Measurements from ENCODE around the gene ANKRD40. TPM values are rescaled to one million over a fixed set of nuclear protein-coding genes. Genes with fewer than 3 reads are reported as not detected.

Gene ANKRD40
- total and polyA plus RNA-seq, 2 donors (not counting 3 experiments of a cell fraction or from before 2014, with no cell fraction given) = 24.5 to 56.0 TPM

GRCh38 chr17:50676065-50676975 is 31.4 kb downstream of the ANKRD40 start:
- no peak overlapping the region for H2AFZ ChIP-seq (ENCODE audit: low read depth, low read length)
- no peaks in the 10 kb centered on the region for H3K9me1 ChIP-seq (replicated peaks; ENCODE audit: control insufficient read depth, extremely low read depth, insufficient read depth, low read length)
- ChIA-PET CTCF (no interaction called here), POLR2A (no interaction called here)
- DNase-seq (ENCODE audit: low read depth, low spot score) = no peak
- TF ChIP-seq JUN (IDR thresholded peaks at IDR 0.05; ENCODE audit: borderline replicate concordance, insufficient read depth, insufficient read length, low read depth) (no peak), EZH2 (IDR thresholded peaks at IDR 0.05; ENCODE audit: borderline replicate concordance, low read depth, low read length, severe bottlenecking) (no peak)
- no peak overlapping the region for H3K27ac ChIP-seq (ENCODE audit: insufficient read depth, low read depth, low read length)
- no TSS peak for BruUV-seq (replicated peaks)
- H3K4me2 ChIP-seq (ENCODE audit: insufficient read depth, low read length) = no peak overlapping the region
- no peaks in the 10 kb centered on the region for H3K9me3 ChIP-seq (replicated peaks; ENCODE audit: control insufficient read depth, insufficient read depth, low read length)
- H3K27me3 ChIP-seq (ENCODE audit: control insufficient read depth in 2 of 2, insufficient read depth in 2 of 2, low read length in 2 of 2) = no peaks in the 10 kb centered on the region
- H3K36me3 ChIP-seq (ENCODE audit: control insufficient read depth in 2 of 2, extremely low read depth in 1 of 2, insufficient read depth in 2 of 2, low read length in 2 of 2) = no peaks in the 10 kb centered on the region
- no peak overlapping the region for H3K4me3 ChIP-seq (replicated peaks in 1 of 3; ENCODE audit: insufficient read depth in 1 of 3, low read depth in 1 of 3, low read length in 3 of 3)
- no peaks in the 10 kb centered on the region for H3K79me2 ChIP-seq (ENCODE audit: control insufficient read depth, insufficient read depth, low read length)
- dilution Hi-C loops (cut with MboI; ENCODE audit: extremely low pct_ligation_motif_present, low sequenced_read_pairs) = no loop called here
- FAIRE-seq = no peak
- peaks cover 3% of the 10 kb centered on the region for H3K4me1 ChIP-seq (ENCODE audit: control insufficient read depth, extremely low read depth, insufficient read depth, low read length)
- H4K20me1 ChIP-seq (replicated peaks; ENCODE audit: control insufficient read depth, extremely low read depth, insufficient read depth, low read length) = no peaks in the 10 kb centered on the region
- no peak overlapping the region for H3K9ac ChIP-seq (replicated peaks; ENCODE audit: extremely low read depth, insufficient read depth, low read length)
- intact Hi-C loops (cut with micrococcal nuclease) = no loop called here

- Histone ChIP-seq H3K9me3 (replicated peaks; ENCODE audit: control insufficient read depth, insufficient read depth, low read length) (no peaks in the 10 kb centered on the region), H3K9me1 (replicated peaks; ENCODE audit: control insufficient read depth, extremely low read depth, insufficient read depth, low read length) (no peaks in the 10 kb centered on the region), H3K79me2 (ENCODE audit: control insufficient read depth, insufficient read depth, low read length) (no peaks in the 10 kb centered on the region), H3K27me3 (ENCODE audit: control insufficient read depth in 2 of 2, insufficient read depth in 2 of 2, low read length in 2 of 2) (no peaks in the 10 kb centered on the region), H3K4me1 (ENCODE audit: control insufficient read depth, extremely low read depth, insufficient read depth, low read length) (no peaks in the 10 kb centered on the region), H3K4me2 (ENCODE audit: insufficient read depth, low read length) (no peak overlapping the region), H2AFZ (ENCODE audit: low read depth, low read length) (no peak overlapping the region), H3K4me3 (replicated peaks in 1 of 3; ENCODE audit: insufficient read depth in 1 of 3, low read depth in 1 of 3, low read length in 3 of 3) (no peak overlapping the region), H3K36me3 (ENCODE audit: control insufficient read depth in 2 of 2, extremely low read depth in 1 of 2, insufficient read depth in 2 of 2, low read length in 2 of 2) (no peaks in the 10 kb centered on the region), H3K27ac (ENCODE audit: insufficient read depth, low read depth, low read length) (no peak overlapping the region), H4K20me1 (replicated peaks; ENCODE audit: control insufficient read depth, extremely low read depth, insufficient read depth, low read length) (no peaks in the 10 kb centered on the region), H3K9ac (replicated peaks; ENCODE audit: extremely low read depth, insufficient read depth, low read length) (no peak overlapping the region)
- TF ChIP-seq POLR2A (IDR thresholded peaks at IDR 0.05; ENCODE audit: low read depth, low read length) (no peak), JUN (IDR thresholded peaks at IDR 0.05; ENCODE audit: borderline replicate concordance, insufficient read depth, insufficient read length, low read depth) (no peak), POLR2AphosphoS5 (IDR thresholded peaks at IDR 0.05; ENCODE audit: insufficient read depth, low read depth, low read length) (no peak), MYC (IDR thresholded peaks at IDR 0.05; ENCODE audit: low read depth, low read length) (no peak), CTCF (IDR thresholded peaks at IDR 0.05; ENCODE audit: extremely low read depth in 1 of 2, insufficient read depth in 1 of 2, low read depth in 1 of 2, low read length in 2 of 2) (no peak), EZH2 (IDR thresholded peaks at IDR 0.05; ENCODE audit: borderline replicate concordance, low read depth, low read length, severe bottlenecking) (no peak), FOS (IDR thresholded peaks at IDR 0.05; ENCODE audit: borderline replicate concordance, insufficient read depth, low read length) (no peak)
- FAIRE-seq (no peak), DNase-seq (ENCODE audit: low read depth, low spot score) (no peak)
- intact Hi-C loops (cut with micrococcal nuclease) (no loop called here), dilution Hi-C loops (cut with MboI; ENCODE audit: extremely low pct_ligation_motif_present, low sequenced_read_pairs) (no loop called here)
- no TSS peak for BruUV-seq (replicated peaks)
- CTCF ChIA-PET = interaction anchor here (1.1 kb wide), 1 partner anchor 48 kb away, joined by 4 read pairs; no protein-coding TSS in a partner anchor
- POLR2A ChIA-PET = interaction anchor here (0.5 kb wide), 1 partner anchor 52 kb away, joined by 8 read pairs; no protein-coding TSS in a partner anchor
Observed at GRCh38 chr17:50675627-50676026, 32.1 kb downstream of the ANKRD40 start.
